NCI-H460 (cell line): ENCODE data around the gene PGLYRP3. TPM values are rescaled to one million over a fixed set of nuclear protein-coding genes. Genes with fewer than 3 reads are reported as not detected.

Source experiments
- DNase-seq: peaks from one replicate; pipeline ENCODE4 v3.0.0-alpha.2; 2016; ENCODE audit warnings: low read depth; ENCODE audit errors: extremely low read depth
- polyA plus RNA-seq: library from polyadenylated mRNA; depleted of rRNA; stranded (reverse); fragments of >200 nt; gene quantifications from 2 replicates; pipeline ENCODE4 v1.2.3, GENCODE V29; 2014; cell fraction: nucleus; rRNA removed
- total RNA-seq: library from RNA; depleted of rRNA; stranded (reverse); fragments of >200 nt; shearing (Covaris generic); gene quantifications from 2 replicates; pipeline ENCODE4 v1.2.3, GENCODE V29; 2014; rRNA removed

PGLYRP3 gene
- not detected in 2 replicates for total RNA-seq
- not detected in 2 replicates for polyA plus RNA-seq

GRCh38 chr1:153312570-153313186 lies at the start of gene PGLYRP3:
PGLYRP3 (minus strand) TSS chr1:153312952; CDS start chr1:153310665, 2,287 bp downstream.
- no peak for DNase-seq

- no peak for DNase-seq
Measured at GRCh38 chr1:153362187-153362775, 49.5 kb upstream of the PGLYRP3 start.

- no peak for DNase-seq
Measured at GRCh38 chr1:153361480-153362109, 48.8 kb upstream of the PGLYRP3 start.

- DNase-seq = no peak
Measured at GRCh38 chr1:153360592-153361479, 48.1 kb upstream of the PGLYRP3 start.

GRCh38 chr1:153360190-153360589 lies 47.4 kb upstream of the PGLYRP3 start:
- DNase-seq = no peak

- no peak for DNase-seq
Measured at GRCh38 chr1:153359241-153359640, 46.5 kb upstream of the PGLYRP3 start.

GRCh38 chr1:153358691-153358975 lies 45.9 kb upstream of the PGLYRP3 start:
- DNase-seq = no peak

- DNase-seq = no peak
Measured at GRCh38 chr1:153357853-153358690, 45.3 kb upstream of the PGLYRP3 start, which contains the start of gene S100A9. S100A9 (plus strand) TSS chr1:153357854; CDS start chr1:153358284, 430 bp downstream.

GRCh38 chr1:153357076-153357852 lies 44.5 kb upstream of the PGLYRP3 start:
- no peak for DNase-seq

- DNase-seq = no peak
Measured at GRCh38 chr1:153356392-153357075, 43.8 kb upstream of the PGLYRP3 start.

GRCh38 chr1:153355445-153356071 lies 42.8 kb upstream of the PGLYRP3 start:
- DNase-seq = peak; percentile 47

- DNase-seq = no peak
Measured at GRCh38 chr1:153354515-153355193, 41.9 kb upstream of the PGLYRP3 start.

GRCh38 chr1:153353226-153353947 lies 40.6 kb upstream of the PGLYRP3 start:
- DNase-seq = no peak

GRCh38 chr1:153352523-153352922 lies 39.8 kb upstream of the PGLYRP3 start:
- DNase-seq = peak; percentile 74

- no peak for DNase-seq
Measured at GRCh38 chr1:153350321-153350957, 37.7 kb upstream of the PGLYRP3 start.
